GM12878 (cell line): Measurements from ENCODE around the gene RPE65. TPM values are rescaled to one million over a fixed set of nuclear protein-coding genes. Genes with fewer than 3 reads are reported as not detected.
"Not testable (repeated sequence)": the region's sequence is repeated elsewhere in the genome, so short reads cannot be mapped to it uniquely, and the experiment has no call there.

Experiments
- ATAC-seq: fragments of 200-7000 bp; cut with Tn5 transposase; 3 replicates; pipeline ENCODE4 v1.9.1; 2020; ENCODE audit warnings: mild to moderate bottlenecking, moderate library complexity
- BruUV-seq: library from RNA; stranded (reverse); fragments of 400-500 nt; replicated peaks from 2 replicates; lab custom pipeline; 2021; lab: Mats Ljungman, UMichigan
- CTCF ChIA-PET: fragments of 300-600 bp; sonication (Branson Sonifier 250); formaldehyde crosslinking; extraction: SDS; loops from one replicate; lab custom pipeline; 2021; ENCODE audit warnings: inconsistent platforms; lab: Yijun Ruan, JAX
- POLR2A ChIA-PET: fragments of 350-600 bp; formaldehyde crosslinking; extraction: SDS; loops from one replicate; lab custom pipeline; 2021; ENCODE audit warnings: inconsistent platforms; lab: Charles Lee
- RAD21 ChIA-PET: fragments of 300-600 bp; sonication (Branson Sonifier 250); formaldehyde crosslinking; loops from one replicate; lab custom pipeline; 2023; ENCODE audit warnings: antibody characterized with exemption; ENCODE audit not compliant: unreplicated experiment; lab: Charles Lee
- SMC1A ChIA-PET: fragments of 300-600 bp; sonication (Branson Sonifier 250); formaldehyde crosslinking; loops from one replicate; lab custom pipeline; 2023; ENCODE audit not compliant: unreplicated experiment, uncharacterized antibody; lab: Charles Lee
- DNase-seq: peaks from one replicate; pipeline ENCODE4 v3.0.0-alpha.2; 2011; ENCODE audit warnings: low read depth, low spot score
- FAIRE-seq: peaks from 3 replicates; lab custom pipeline; 2011; peaks lifted over from hg19 to GRCh38; lab: Jason Lieb, UNC
- H2AFZ ChIP-seq: 2 replicates; pipeline ENCODE4 v1.6.0; 2011; ENCODE audit warnings: low read depth, low read length, control low read depth; ENCODE audit not compliant: control insufficient read depth
- H3K27ac ChIP-seq: 2 replicates; pipeline ENCODE4 v1.5.1; 2011; ENCODE audit warnings: control low read depth; ENCODE audit not compliant: control insufficient read depth, insufficient read depth
- H3K27me3 ChIP-seq, 2 experiments: replicated peaks in 1 of 2; 2 replicates each; pipeline versions ENCODE4 v1.6.0 to v1.6.1; 2011; ENCODE audit warnings: low read length in 1 of 2; ENCODE audit not compliant: control insufficient read depth in 2 of 2, insufficient read depth in 2 of 2
- H3K36me3 ChIP-seq, 2 experiments: 2 replicates each; pipeline ENCODE4 v1.5.1; 2011; ENCODE audit warnings: low read length in 1 of 2; ENCODE audit not compliant: control insufficient read depth in 2 of 2, insufficient read depth in 2 of 2
- H3K4me1 ChIP-seq: 2 replicates; pipeline ENCODE4 v1.6.1; 2011; ENCODE audit warnings: mild to moderate bottlenecking, low read length, moderate library complexity, mixed read lengths; ENCODE audit not compliant: control insufficient read depth, insufficient read depth
- H3K4me2 ChIP-seq: 2 replicates; pipeline ENCODE4 v1.6.0; 2011; ENCODE audit warnings: control low read depth; ENCODE audit not compliant: control insufficient read depth, insufficient read depth
- H3K4me3 ChIP-seq: fragments of 200-600 bp; sonication (generic); 2 replicates; pipeline ENCODE4 v1.5.1; 2016
- H3K79me2 ChIP-seq: 2 replicates; pipeline ENCODE4 v1.6.0; 2011; ENCODE audit warnings: low read length; ENCODE audit not compliant: control insufficient read depth, insufficient read depth
- H3K9ac ChIP-seq: 2 replicates; pipeline ENCODE4 v1.8.0; 2011; ENCODE audit warnings: low read length, control low read depth, mixed read lengths; ENCODE audit not compliant: control insufficient read depth, insufficient read depth
- H3K9me3 ChIP-seq: replicated peaks from 3 replicates; pipeline ENCODE4 v1.5.1; 2011; ENCODE audit warnings: mild to moderate bottlenecking, low read length; ENCODE audit not compliant: control insufficient read depth, insufficient read depth
- H4K20me1 ChIP-seq: 2 replicates; pipeline ENCODE4 v1.6.0; 2011; ENCODE audit not compliant: control insufficient read depth, insufficient read depth
- POLR2AphosphoS2 ChIP-seq: IDR thresholded peaks from 2 replicates; pipeline ENCODE4 v1.6.1; 2011; ENCODE audit warnings: low read depth, mild to moderate bottlenecking, low read length, improper control_type of control experiment, moderate library complexity
- POLR2AphosphoS5 ChIP-seq: IDR thresholded peaks from 2 replicates; pipeline ENCODE4 v1.6.1; 2011; ENCODE audit warnings: mild to moderate bottlenecking, low read length, inconsistent platforms
- ZBED1 ChIP-seq: IDR thresholded peaks from 2 replicates; pipeline ENCODE4 v1.6.1; 2016; ENCODE audit warnings: borderline replicate concordance
- ZSCAN29 ChIP-seq: fragments of 450-650 bp; IDR thresholded peaks from 2 replicates; pipeline ENCODE4 v1.6.1; 2017; ENCODE audit warnings: mild to moderate bottlenecking, moderate library complexity
- WGBS: methylation state at CpG from one replicate; pipeline ENCODE4 v1.1.6; 2016; ENCODE audit warnings: low lambda C conversion rate; ENCODE audit not compliant: insufficient replicate concordance, insufficient coverage; ENCODE audit errors: missing lambda C conversion rate; 5-methylcytosine and 5-hydroxymethylcytosine counted together
- in situ Hi-C: fragments of 300-500 bp; cut with MboI; formaldehyde crosslinking; loops from 9 replicates; pipeline ENCODE4 v1.14.3; 2018; ENCODE audit warnings: mixed read lengths
- intact Hi-C: fragments of 100-400 bp; cut with micrococcal nuclease; formaldehyde crosslinking; loops from one replicate; pipeline ENCODE4 v1.14.2; 2022; ENCODE audit not compliant: unreplicated experiment
- polyA plus RNA-seq, 11 experiments: library from polyadenylated mRNA; depleted of rRNA in 4 of 11; unstranded in 6 of 11; stranded (reverse) in 5 of 11; fragments of >200 nt; fragmentation: Nextera tagmentation in 4 of 11; fragmentation: Illumina TruSeq in 1 of 11; extraction: Ambion mirVana in 4 of 11; extraction: Trizol in 1 of 11; gene quantifications; 1 replicate in 1 of 11; 2 replicates in 10 of 11; pipeline versions ENCODE4 v1.2.1 to v1.2.3, GENCODE V29; 2011 to 2016; ENCODE audit warnings: inconsistent platforms in 2 of 11, missing spikeins in 2 of 11, low read depth in 1 of 11
- total RNA-seq, 4 experiments: library from RNA; depleted of rRNA in 3 of 4; stranded (reverse); fragments of >200 nt in 3 of 4; fragmentation: Illumina TruSeq in 1 of 4; extraction: Trizol in 1 of 4; gene quantifications; 2 replicates each; pipeline versions ENCODE4 v1.2.1 to v1.2.3, GENCODE V29; 2013 to 2021
- TF ChIP-seq, protein P1 (sequence below): fragments of 450-650 bp; IDR thresholded peaks from 2 replicates; pipeline ENCODE4 v1.6.1; 2018; ENCODE audit warnings: mild to moderate bottlenecking, low read depth, moderate library complexity; ENCODE audit not compliant: partially characterized antibody
- TF ChIP-seq, protein P2 (sequence below): IDR thresholded peaks from 2 replicates; pipeline ENCODE4 v1.6.1; 2011; ENCODE audit warnings: borderline replicate concordance, low read depth, mild to moderate bottlenecking, moderate library complexity, low read length; ENCODE audit not compliant: insufficient read depth, poor library complexity, severe bottlenecking

RPE65 gene
- total and polyA plus RNA-seq, 10 of the 15 experiments (the other 5 are each of a cell fraction or from before 2014, with no cell fraction given) = not detected

- Histone ChIP-seq H3K4me3 (no peak overlapping the region), H3K27ac (no peak overlapping the region), H4K20me1 (no peaks in the 10 kb centered on the region), H3K9ac (no peak overlapping the region), H3K4me2 (0 out of 2 replicates have a peak overlapping the region, but pooled peaks have one; percentile 13), H3K36me3 (no peaks in the 10 kb centered on the region), H2AFZ (peak overlapping the region; percentile 42), H3K79me2 (peaks cover 27% of the 10 kb centered on the region), H3K27me3 (no peaks in the 10 kb centered on the region), H3K4me1 (no peaks in the 10 kb centered on the region; the same call in 1 of the 2 replicates), H3K9me3 (no peaks in the 10 kb centered on the region)
- ChIA-PET POLR2A (interaction anchor here (0.6 to 1.6 kb wide), 2 partner anchors 9 to 285 kb away, joined by 3 to 4 read pairs; no protein-coding TSS in a partner anchor), RAD21 (no interaction called here), CTCF (interaction anchor here (1.5 kb wide), 1 partner anchor 9 kb away, joined by 4 read pairs; no protein-coding TSS in a partner anchor), SMC1A (interaction anchor here (0.6 to 1.2 kb wide), 2 partner anchors 373 to 1602 kb away, joined by 3 read pairs; no protein-coding TSS in a partner anchor)
- intact Hi-C loops (no loop called here), in situ Hi-C loops (no loop called here)
- WGBS = 68% methylated on average over 2 of the region's 2 CpGs
- FAIRE-seq = no peak
- ATAC-seq = no peak
- DNase-seq = no peak
- TF ChIP-seq, protein P1, sequence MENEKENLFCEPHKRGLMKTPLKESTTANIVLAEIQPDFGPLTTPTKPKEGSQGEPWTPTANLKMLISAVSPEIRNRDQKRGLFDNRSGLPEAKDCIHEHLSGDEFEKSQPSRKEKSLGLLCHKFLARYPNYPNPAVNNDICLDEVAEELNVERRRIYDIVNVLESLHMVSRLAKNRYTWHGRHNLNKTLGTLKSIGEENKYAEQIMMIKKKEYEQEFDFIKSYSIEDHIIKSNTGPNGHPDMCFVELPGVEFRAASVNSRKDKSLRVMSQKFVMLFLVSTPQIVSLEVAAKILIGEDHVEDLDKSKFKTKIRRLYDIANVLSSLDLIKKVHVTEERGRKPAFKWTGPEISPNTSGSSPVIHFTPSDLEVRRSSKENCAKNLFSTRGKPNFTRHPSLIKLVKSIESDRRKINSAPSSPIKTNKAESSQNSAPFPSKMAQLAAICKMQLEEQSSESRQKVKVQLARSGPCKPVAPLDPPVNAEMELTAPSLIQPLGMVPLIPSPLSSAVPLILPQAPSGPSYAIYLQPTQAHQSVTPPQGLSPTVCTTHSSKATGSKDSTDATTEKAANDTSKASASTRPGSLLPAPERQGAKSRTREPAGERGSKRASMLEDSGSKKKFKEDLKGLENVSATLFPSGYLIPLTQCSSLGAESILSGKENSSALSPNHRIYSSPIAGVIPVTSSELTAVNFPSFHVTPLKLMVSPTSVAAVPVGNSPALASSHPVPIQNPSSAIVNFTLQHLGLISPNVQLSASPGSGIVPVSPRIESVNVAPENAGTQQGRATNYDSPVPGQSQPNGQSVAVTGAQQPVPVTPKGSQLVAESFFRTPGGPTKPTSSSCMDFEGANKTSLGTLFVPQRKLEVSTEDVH = no peak
- TF ChIP-seq ZSCAN29 (no peak), ZBED1 (no peak), POLR2AphosphoS2 (no peak), POLR2AphosphoS5 (no peak)
- TF ChIP-seq, protein P2, sequence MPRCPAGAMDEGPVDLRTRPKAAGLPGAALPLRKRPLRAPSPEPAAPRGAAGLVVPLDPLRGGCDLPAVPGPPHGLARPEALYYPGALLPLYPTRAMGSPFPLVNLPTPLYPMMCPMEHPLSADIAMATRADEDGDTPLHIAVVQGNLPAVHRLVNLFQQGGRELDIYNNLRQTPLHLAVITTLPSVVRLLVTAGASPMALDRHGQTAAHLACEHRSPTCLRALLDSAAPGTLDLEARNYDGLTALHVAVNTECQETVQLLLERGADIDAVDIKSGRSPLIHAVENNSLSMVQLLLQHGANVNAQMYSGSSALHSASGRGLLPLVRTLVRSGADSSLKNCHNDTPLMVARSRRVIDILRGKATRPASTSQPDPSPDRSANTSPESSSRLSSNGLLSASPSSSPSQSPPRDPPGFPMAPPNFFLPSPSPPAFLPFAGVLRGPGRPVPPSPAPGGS = no peak
- TF ChIP-seq, all 136 proteins: peak for 0
- no TSS peak for BruUV-seq
Observed at GRCh38 chr1:68493193-68493592, 43.4 kb upstream of the RPE65 start.

- H3K27ac ChIP-seq, intact Hi-C loops, H3K9me3 ChIP-seq, H3K4me1 ChIP-seq, POLR2A ChIA-PET, ATAC-seq, H3K36me3 ChIP-seq, H3K27me3 ChIP-seq, H3K4me2 ChIP-seq, DNase-seq, SMC1A ChIA-PET, H2AFZ ChIP-seq, FAIRE-seq, H4K20me1 ChIP-seq, BruUV-seq, in situ Hi-C loops, H3K4me3 ChIP-seq, RAD21 ChIA-PET, H3K9ac ChIP-seq: not testable (repeated sequence)
- peaks cover 27% of the 10 kb centered on the region for H3K79me2 ChIP-seq
- 90% methylated on average over 6 of the region's 6 CpGs for WGBS
- CTCF ChIA-PET = interaction anchor here (1.5 kb wide), 1 partner anchor 8 kb away, joined by 4 read pairs; no protein-coding TSS in a partner anchor
Observed at GRCh38 chr1:68492255-68492654, 42.5 kb upstream of the RPE65 start.
